ENCODE measurements around the gene DENND2A.
"Not testable (repeated sequence)": the region's sequence is repeated elsewhere in the genome, so short reads cannot be mapped to it uniquely, and the experiment has no call there.

Gene DENND2A

GRCh38 chr7:140571538-140572122 is 69.0 kb downstream of the DENND2A start:
- H3K27ac ChIP-seq (ENCODE audit: insufficient read depth, low read length, poor library complexity, severe bottlenecking) = no peak overlapping the region

GRCh38 chr7:140570120-140570519 is 70.5 kb downstream of the DENND2A start:
- DNase-seq = no peak
- Histone ChIP-seq H3K9me3 (ENCODE audit: control insufficient read depth, low read length) (no peaks in the 10 kb centered on the region), H3K27ac (ENCODE audit: insufficient read depth, low read length, poor library complexity, severe bottlenecking) (no peak overlapping the region), H3K36me3 (ENCODE audit: control insufficient read depth, insufficient read depth, low read length) (no peaks in the 10 kb centered on the region), H3K27me3 (replicated peaks; ENCODE audit: control insufficient read depth, insufficient read depth, low read length, poor library complexity, severe bottlenecking) (no peaks in the 10 kb centered on the region), H3K4me1 (ENCODE audit: control insufficient read depth, insufficient read depth, low read length, poor library complexity, severe bottlenecking) (no peaks in the 10 kb centered on the region), H3K4me3 (ENCODE audit: insufficient read depth, low read depth, low read length, poor library complexity, severe bottlenecking) (no peak overlapping the region)

More at GRCh38 chr7:140571538-140572122, 69.0 kb downstream of the DENND2A start:
- no peak for DNase-seq
- H3K9me3 ChIP-seq (ENCODE audit: control insufficient read depth, low read length) = no peaks in the 10 kb centered on the region
- no peaks in the 10 kb centered on the region for H3K36me3 ChIP-seq (ENCODE audit: control insufficient read depth, insufficient read depth, low read length)
- no peaks in the 10 kb centered on the region for H3K4me1 ChIP-seq (ENCODE audit: control insufficient read depth, insufficient read depth, low read length, poor library complexity, severe bottlenecking)
- no peaks in the 10 kb centered on the region for H3K27me3 ChIP-seq (replicated peaks; ENCODE audit: control insufficient read depth, insufficient read depth, low read length, poor library complexity, severe bottlenecking)
- no peak overlapping the region for H3K4me3 ChIP-seq (ENCODE audit: insufficient read depth, low read depth, low read length, poor library complexity, severe bottlenecking)

- H3K36me3 ChIP-seq (ENCODE audit: control insufficient read depth, insufficient read depth, low read length) = no peaks in the 10 kb centered on the region
- no peak for DNase-seq
- no peaks in the 10 kb centered on the region for H3K4me1 ChIP-seq (ENCODE audit: control insufficient read depth, insufficient read depth, low read length, poor library complexity, severe bottlenecking)
- H3K9me3 ChIP-seq (ENCODE audit: control insufficient read depth, low read length) = no peaks in the 10 kb centered on the region
- no peak overlapping the region for H3K4me3 ChIP-seq (ENCODE audit: insufficient read depth, low read depth, low read length, poor library complexity, severe bottlenecking)
- no peaks in the 10 kb centered on the region for H3K27me3 ChIP-seq (replicated peaks; ENCODE audit: control insufficient read depth, insufficient read depth, low read length, poor library complexity, severe bottlenecking)
- no peak overlapping the region for H3K27ac ChIP-seq (ENCODE audit: insufficient read depth, low read length, poor library complexity, severe bottlenecking)
Observed at GRCh38 chr7:140568021-140568813, 72.4 kb downstream of the DENND2A start.

GRCh38 chr7:140566186-140566585 is 74.4 kb downstream of the DENND2A start:
- not testable (repeated sequence) for H3K4me3 ChIP-seq (ENCODE audit: insufficient read depth, low read depth, low read length, poor library complexity, severe bottlenecking); H3K27me3 ChIP-seq (replicated peaks; ENCODE audit: control insufficient read depth, insufficient read depth, low read length, poor library complexity, severe bottlenecking); DNase-seq

GRCh38 chr7:140565761-140566160 is 74.9 kb downstream of the DENND2A start:
- H3K9me3 ChIP-seq (ENCODE audit: control insufficient read depth, low read length); H3K4me3 ChIP-seq (ENCODE audit: insufficient read depth, low read depth, low read length, poor library complexity, severe bottlenecking); H3K27me3 ChIP-seq (replicated peaks; ENCODE audit: control insufficient read depth, insufficient read depth, low read length, poor library complexity, severe bottlenecking); DNase-seq; H3K27ac ChIP-seq (ENCODE audit: insufficient read depth, low read length, poor library complexity, severe bottlenecking); H3K4me1 ChIP-seq (ENCODE audit: control insufficient read depth, insufficient read depth, low read length, poor library complexity, severe bottlenecking); H3K36me3 ChIP-seq (ENCODE audit: control insufficient read depth, insufficient read depth, low read length): not testable (repeated sequence)

More at GRCh38 chr7:140566186-140566585, 74.4 kb downstream of the DENND2A start:
- not testable (repeated sequence) for H3K27ac ChIP-seq (ENCODE audit: insufficient read depth, low read length, poor library complexity, severe bottlenecking); H3K9me3 ChIP-seq (ENCODE audit: control insufficient read depth, low read length); H3K4me1 ChIP-seq (ENCODE audit: control insufficient read depth, insufficient read depth, low read length, poor library complexity, severe bottlenecking); H3K36me3 ChIP-seq (ENCODE audit: control insufficient read depth, insufficient read depth, low read length)

GRCh38 chr7:140564643-140565042 is 76.0 kb downstream of the DENND2A start:
- H3K4me1 ChIP-seq (ENCODE audit: control insufficient read depth, insufficient read depth, low read length, poor library complexity, severe bottlenecking) = no peaks in the 10 kb centered on the region
- no peak overlapping the region for H3K27ac ChIP-seq (ENCODE audit: insufficient read depth, low read length, poor library complexity, severe bottlenecking)
- no peak for DNase-seq
- H3K9me3 ChIP-seq (ENCODE audit: control insufficient read depth, low read length) = no peaks in the 10 kb centered on the region
- H3K36me3 ChIP-seq (ENCODE audit: control insufficient read depth, insufficient read depth, low read length) = no peaks in the 10 kb centered on the region
- H3K4me3 ChIP-seq (ENCODE audit: insufficient read depth, low read depth, low read length, poor library complexity, severe bottlenecking) = no peak overlapping the region
- H3K27me3 ChIP-seq (replicated peaks; ENCODE audit: control insufficient read depth, insufficient read depth, low read length, poor library complexity, severe bottlenecking) = no peaks in the 10 kb centered on the region

- Histone ChIP-seq H3K4me1 (ENCODE audit: control insufficient read depth, insufficient read depth, low read length, poor library complexity, severe bottlenecking) (no peaks in the 10 kb centered on the region), H3K27ac (ENCODE audit: insufficient read depth, low read length, poor library complexity, severe bottlenecking) (no peak overlapping the region), H3K36me3 (ENCODE audit: control insufficient read depth, insufficient read depth, low read length) (no peaks in the 10 kb centered on the region), H3K4me3 (ENCODE audit: insufficient read depth, low read depth, low read length, poor library complexity, severe bottlenecking) (no peak overlapping the region), H3K9me3 (ENCODE audit: control insufficient read depth, low read length) (no peaks in the 10 kb centered on the region), H3K27me3 (replicated peaks; ENCODE audit: control insufficient read depth, insufficient read depth, low read length, poor library complexity, severe bottlenecking) (no peaks in the 10 kb centered on the region)
- no peak for DNase-seq
Observed at GRCh38 chr7:140562926-140563481, 77.6 kb downstream of the DENND2A start.

- no peak for DNase-seq
- Histone ChIP-seq H3K36me3 (ENCODE audit: control insufficient read depth, insufficient read depth, low read length) (no peaks in the 10 kb centered on the region), H3K4me1 (ENCODE audit: control insufficient read depth, insufficient read depth, low read length, poor library complexity, severe bottlenecking) (no peaks in the 10 kb centered on the region)
Observed at GRCh38 chr7:140559410-140559809, 81.2 kb downstream of the DENND2A start.

GRCh38 chr7:140557809-140558518 is 82.6 kb downstream of the DENND2A start:
- H3K4me1 ChIP-seq (ENCODE audit: control insufficient read depth, insufficient read depth, low read length, poor library complexity, severe bottlenecking) = no peaks in the 10 kb centered on the region
- H3K36me3 ChIP-seq (ENCODE audit: control insufficient read depth, insufficient read depth, low read length) = no peaks in the 10 kb centered on the region
- no peak for DNase-seq
- no peak overlapping the region for H3K27ac ChIP-seq (ENCODE audit: insufficient read depth, low read length, poor library complexity, severe bottlenecking)
- H3K27me3 ChIP-seq (replicated peaks; ENCODE audit: control insufficient read depth, insufficient read depth, low read length, poor library complexity, severe bottlenecking) = no peaks in the 10 kb centered on the region
- no peak overlapping the region for H3K4me3 ChIP-seq (ENCODE audit: insufficient read depth, low read depth, low read length, poor library complexity, severe bottlenecking)
- H3K9me3 ChIP-seq (ENCODE audit: control insufficient read depth, low read length) = no peaks in the 10 kb centered on the region

More at GRCh38 chr7:140559410-140559809, 81.2 kb downstream of the DENND2A start:
- no peak overlapping the region for H3K4me3 ChIP-seq (ENCODE audit: insufficient read depth, low read depth, low read length, poor library complexity, severe bottlenecking)
- no peaks in the 10 kb centered on the region for H3K27me3 ChIP-seq (replicated peaks; ENCODE audit: control insufficient read depth, insufficient read depth, low read length, poor library complexity, severe bottlenecking)
- H3K9me3 ChIP-seq (ENCODE audit: control insufficient read depth, low read length) = no peaks in the 10 kb centered on the region
- H3K27ac ChIP-seq (ENCODE audit: insufficient read depth, low read length, poor library complexity, severe bottlenecking) = no peak overlapping the region

GRCh38 chr7:140557069-140557468 is 83.5 kb downstream of the DENND2A start:
- Histone ChIP-seq H3K36me3 (ENCODE audit: control insufficient read depth, insufficient read depth, low read length) (no peaks in the 10 kb centered on the region), H3K4me1 (ENCODE audit: control insufficient read depth, insufficient read depth, low read length, poor library complexity, severe bottlenecking) (no peaks in the 10 kb centered on the region), H3K27me3 (replicated peaks; ENCODE audit: control insufficient read depth, insufficient read depth, low read length, poor library complexity, severe bottlenecking) (no peaks in the 10 kb centered on the region), H3K9me3 (ENCODE audit: control insufficient read depth, low read length) (no peaks in the 10 kb centered on the region), H3K4me3 (ENCODE audit: insufficient read depth, low read depth, low read length, poor library complexity, severe bottlenecking) (no peak overlapping the region), H3K27ac (ENCODE audit: insufficient read depth, low read length, poor library complexity, severe bottlenecking) (no peak overlapping the region)
- DNase-seq = no peak
